IMR-90 (cell line): ENCODE results near the gene WWC2. TPM values are rescaled to one million over a fixed set of nuclear protein-coding genes. Genes with fewer than 3 reads are reported as not detected.
A peak's percentile ranks its signal among the peaks of the same experiment; 100 is the strongest.

Source experiments
- ATAC-seq: fragments of 200-7000 bp; cut with Tn5 transposase; 2 replicates; pipeline ENCODE4 v1.9.1; 2020; ENCODE audit warnings: low read depth, mild to moderate bottlenecking, moderate library complexity
- BruUV-seq: library from RNA; stranded (reverse); fragments of 400-500 nt; replicated peaks from 2 replicates; lab custom pipeline; 2021; lab: Mats Ljungman, UMichigan
- CTCF ChIA-PET: fragments of 300-600 bp; formaldehyde crosslinking; extraction: SDS; loops from one replicate; lab custom pipeline; 2021; ENCODE audit warnings: antibody characterized with exemption; lab: Yijun Ruan, JAX
- POLR2A ChIA-PET: fragments of 300-600 bp; sonication (Branson Sonifier 250); formaldehyde crosslinking; loops from one replicate; lab custom pipeline; 2022; ENCODE audit warnings: antibody characterized with exemption; ENCODE audit not compliant: unreplicated experiment; lab: Charles Lee
- DNase-seq: peaks from one replicate; pipeline ENCODE4 v3.0.0; 2013
- H2AFZ ChIP-seq: replicated peaks from 2 replicates; pipeline ENCODE3; 2013; ENCODE audit warnings: low read length, mild to moderate bottlenecking; ENCODE audit not compliant: poor library complexity
- H2AK5ac ChIP-seq: 2 replicates; pipeline ENCODE4 v1.6.1; 2013; ENCODE audit warnings: low read depth, low read length, inconsistent platforms
- H2AK9ac ChIP-seq: replicated peaks from 2 replicates; pipeline ENCODE3; 2013; ENCODE audit warnings: mild to moderate bottlenecking, low read depth, low read length, moderate library complexity; ENCODE audit not compliant: poor library complexity
- H2BK120ac ChIP-seq: 2 replicates; pipeline ENCODE4 v1.6.1; 2013; ENCODE audit warnings: low read depth, low read length, inconsistent platforms
- H2BK15ac ChIP-seq: 3 replicates; pipeline ENCODE4 v1.6.1; 2013; ENCODE audit warnings: low read depth, low read length, inconsistent platforms
- H2BK20ac ChIP-seq: 2 replicates; pipeline ENCODE4 v1.6.1; 2013; ENCODE audit warnings: low read depth, mild to moderate bottlenecking, inconsistent platforms, low read length, moderate library complexity
- H2BK5ac ChIP-seq: 2 replicates; pipeline ENCODE4 v1.6.1; 2013; ENCODE audit warnings: mild to moderate bottlenecking, low read depth, low read length, inconsistent platforms; ENCODE audit not compliant: poor library complexity, severe bottlenecking
- H3K14ac ChIP-seq: replicated peaks from 2 replicates; pipeline ENCODE4 v1.6.1; 2013; ENCODE audit warnings: low read depth, low read length, inconsistent platforms
- H3K18ac ChIP-seq: 2 replicates; pipeline ENCODE4 v1.6.1; 2013; ENCODE audit warnings: low read depth, low read length, control low read depth
- H3K23ac ChIP-seq: 2 replicates; pipeline ENCODE4 v1.6.1; 2013; ENCODE audit warnings: low read depth, low read length, inconsistent platforms
- H3K27ac ChIP-seq: 2 replicates; pipeline ENCODE4 v1.5.1; 2013; ENCODE audit warnings: mild to moderate bottlenecking, control low read depth, low read length; ENCODE audit not compliant: insufficient read depth
- H3K27me3 ChIP-seq: 2 replicates; pipeline ENCODE4 v1.6.1; 2013; ENCODE audit warnings: low read length; ENCODE audit not compliant: control insufficient read depth, insufficient read depth
- H3K36me3 ChIP-seq: 2 replicates; pipeline ENCODE4 v1.6.1; 2013; ENCODE audit warnings: low read length, mixed read lengths; ENCODE audit not compliant: control insufficient read depth, insufficient read depth
- H3K4ac ChIP-seq: 2 replicates; pipeline ENCODE4 v1.6.1; 2013; ENCODE audit warnings: low read depth, low read length, inconsistent platforms
- H3K4me1 ChIP-seq: 2 replicates; pipeline ENCODE4 v1.6.1; 2013; ENCODE audit warnings: low read length, mixed read lengths; ENCODE audit not compliant: control insufficient read depth, insufficient read depth
- H3K4me2 ChIP-seq: 2 replicates; pipeline ENCODE4 v1.6.1; 2013; ENCODE audit warnings: low read depth, mild to moderate bottlenecking, control low read depth, low read length, moderate library complexity
- H3K4me3 ChIP-seq: 2 replicates; pipeline ENCODE4 v1.5.1; 2013; ENCODE audit warnings: low read depth, mild to moderate bottlenecking, control low read depth, low read length, moderate library complexity; ENCODE audit not compliant: insufficient read depth
- H3K56ac ChIP-seq: 2 replicates; pipeline ENCODE4 v1.6.1; 2013; ENCODE audit warnings: low read length, inconsistent platforms; ENCODE audit not compliant: insufficient read depth; ENCODE audit errors: extremely low read depth
- H3K79me1 ChIP-seq, 2 experiments: 2 replicates each; pipeline ENCODE4 v1.6.1; 2013; ENCODE audit warnings: low read length in 2 of 2, inconsistent platforms in 1 of 2, low read depth in 1 of 2
- H3K9ac ChIP-seq: 2 replicates; pipeline ENCODE4 v1.6.1; 2013; ENCODE audit warnings: low read depth, low read length, control low read depth
- H3K9me1 ChIP-seq: 2 replicates; pipeline ENCODE4 v1.6.1; 2013; ENCODE audit warnings: low read length, inconsistent platforms; ENCODE audit not compliant: insufficient read depth
- H3K9me3 ChIP-seq: 2 replicates; pipeline ENCODE4 v1.6.1; 2013; ENCODE audit warnings: low read length; ENCODE audit not compliant: control insufficient read depth, insufficient read depth
- H4K20me1 ChIP-seq: 2 replicates; pipeline ENCODE4 v1.6.1; 2013; ENCODE audit warnings: low read length, inconsistent platforms; ENCODE audit not compliant: insufficient read depth
- H4K5ac ChIP-seq: 2 replicates; pipeline ENCODE4 v1.6.1; 2013; ENCODE audit warnings: mild to moderate bottlenecking, low read depth, low read length, control low read depth
- H4K8ac ChIP-seq, 2 experiments: 2 replicates each; pipeline ENCODE4 v1.6.1; 2013; ENCODE audit warnings: low read depth in 2 of 2, low read length in 2 of 2, control low read depth in 1 of 2, inconsistent platforms in 1 of 2
- H4K91ac ChIP-seq: 2 replicates; pipeline ENCODE4 v1.6.1; 2013; ENCODE audit warnings: low read depth, low read length, inconsistent platforms; ENCODE audit not compliant: insufficient read depth
- BHLHE40 ChIP-seq: fragments of 150-350 bp; IDR thresholded peaks from 2 replicates; pipeline ENCODE4 v1.6.1; 2016; ENCODE audit warnings: mild to moderate bottlenecking, low read depth, low read length
- CEBPB ChIP-seq: IDR thresholded peaks from 2 replicates; pipeline ENCODE4 v1.6.1; 2012; ENCODE audit warnings: low read depth, low read length, improper control_type of control experiment
- ELK1 ChIP-seq: fragments of 150-350 bp; IDR thresholded peaks from 2 replicates; pipeline ENCODE4 v1.6.1; 2016; ENCODE audit warnings: low read depth, mild to moderate bottlenecking, low read length, moderate library complexity, borderline replicate concordance
- FOS ChIP-seq: fragments of 150-350 bp; IDR thresholded peaks from 2 replicates; pipeline ENCODE4 v1.6.1; 2016; ENCODE audit warnings: low read depth, low read length
- MAFK ChIP-seq: IDR thresholded peaks from 2 replicates; pipeline ENCODE4 v1.6.1; 2012; ENCODE audit warnings: low read depth, low read length, improper control_type of control experiment
- MAZ ChIP-seq: IDR thresholded peaks from 2 replicates; pipeline ENCODE4 v1.6.1; 2012; ENCODE audit warnings: low read depth, mild to moderate bottlenecking, low read length, improper control_type of control experiment, moderate library complexity, borderline replicate concordance
- MXI1 ChIP-seq: IDR thresholded peaks from 2 replicates; pipeline ENCODE4 v1.6.1; 2012; ENCODE audit warnings: low read depth, mild to moderate bottlenecking, low read length, moderate library complexity, borderline replicate concordance
- NFE2L2 ChIP-seq: fragments of 150-350 bp; IDR thresholded peaks from 2 replicates; pipeline ENCODE4 v1.6.1; 2016; ENCODE audit warnings: low read depth, mild to moderate bottlenecking, low read length
- POLR2A ChIP-seq: IDR thresholded peaks from 2 replicates; pipeline ENCODE4 v1.6.1; 2012; ENCODE audit warnings: mild to moderate bottlenecking, low read depth, low read length
- RAD21 ChIP-seq: IDR thresholded peaks from 2 replicates; pipeline ENCODE4 v1.6.1; 2012; ENCODE audit warnings: low read length, improper control_type of control experiment
- RCOR1 ChIP-seq: IDR thresholded peaks from 2 replicates; pipeline ENCODE4 v1.6.1; 2012; ENCODE audit warnings: mild to moderate bottlenecking, low read length, improper control_type of control experiment; ENCODE audit not compliant: insufficient replicate concordance
- RFX5 ChIP-seq: IDR thresholded peaks from 2 replicates; pipeline ENCODE4 v1.8.0; 2012; ENCODE audit warnings: low read depth, mild to moderate bottlenecking, low read length, moderate library complexity
- SMC3 ChIP-seq: fragments of 150-350 bp; IDR thresholded peaks from 2 replicates; pipeline ENCODE4 v1.6.1; 2016; ENCODE audit warnings: low read depth, mild to moderate bottlenecking, antibody characterized with exemption, low read length, moderate library complexity
- WGBS, 2 experiments: methylation state at CpG; one replicate each; pipeline versions ENCODE4 v1.1.5 to v1.1.7; 2013; ENCODE audit warnings: missing lambda C conversion rate in 2 of 2; ENCODE audit not compliant: insufficient read length in 1 of 2; ENCODE audit errors: extremely low coverage in 2 of 2; 5-methylcytosine and 5-hydroxymethylcytosine counted together
- dilution Hi-C: fragments of 300-500 bp; cut with HindIII; formaldehyde crosslinking; loops from one replicate; pipeline ENCODE4 v1.14.3; 2018; ENCODE audit warnings: low sequenced_read_pairs; ENCODE audit not compliant: unreplicated experiment
- in situ Hi-C: fragments of 300-500 bp; cut with MboI; formaldehyde crosslinking; loops from 3 replicates; pipeline ENCODE4 v1.14.3; 2019; ENCODE audit warnings: low sequenced_read_pairs, inconsistent platforms, mixed read lengths
- intact Hi-C: fragments of 100-400 bp; cut with micrococcal nuclease; formaldehyde crosslinking; loops from 2 replicates; pipeline ENCODE4 v1.10.0; 2022
- polyA plus RNA-seq, 3 experiments: library from polyadenylated mRNA; depleted of rRNA; stranded (reverse); fragments of >200 nt; gene quantifications; 2 replicates each; pipeline ENCODE4 v1.2.3, GENCODE V29; 2012; ENCODE audit warnings: low replicate concordance in 1 of 3
- total RNA-seq: library from RNA; depleted of rRNA; stranded (reverse); fragments of >200 nt; gene quantifications from 2 replicates; pipeline ENCODE4 v1.2.3, GENCODE V29; 2012
- TF ChIP-seq, protein P1 (sequence below): conservative IDR thresholded peaks from 2 replicates; pipeline ENCODE4 v1.5.1; 2012; ENCODE audit warnings: mild to moderate bottlenecking, low read depth, low read length, improper control_type of control experiment
- TF ChIP-seq, protein P2 (sequence below): fragments of 150-350 bp; IDR thresholded peaks from 2 replicates; pipeline ENCODE4 v1.6.1; 2017; ENCODE audit warnings: mild to moderate bottlenecking, antibody characterized with exemption, low read length, low read depth

WWC2 gene
- total and polyA plus RNA-seq, 2 of the 4 experiments (the other 2 are of a cell fraction) = 26.6 to 27.4 TPM

DNA sequence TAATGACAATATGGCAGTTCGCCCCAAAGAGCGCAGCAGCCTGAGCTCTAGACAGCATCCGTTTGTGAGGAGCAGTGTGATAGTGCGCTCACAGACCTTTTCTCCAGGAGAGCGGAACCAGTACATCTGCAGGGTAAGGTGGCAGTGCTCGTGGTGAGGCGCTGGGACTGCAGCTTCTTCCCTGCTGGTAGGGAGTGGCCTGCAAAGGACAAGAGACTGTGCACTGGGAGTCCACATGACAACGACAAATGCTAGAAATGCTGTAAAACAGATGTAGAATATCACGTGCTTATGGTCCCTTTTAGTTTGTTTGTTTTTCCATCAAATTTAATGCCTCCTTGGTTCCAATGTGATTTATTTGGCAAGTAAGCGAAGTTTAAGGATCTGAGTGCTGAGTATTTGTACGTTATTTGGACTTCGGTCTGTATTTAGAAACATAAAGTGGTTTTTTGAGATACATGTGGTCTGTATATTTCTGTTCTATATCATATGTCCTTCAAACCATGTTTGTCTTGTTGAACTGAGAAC is 185.3 kb downstream of the WWC2 start:
- 73% methylated on average over 6 of the region's 12 CpGs; no CpG with 5 or more reads in 1 of the 2 experiments for WGBS, 2 experiments
- CTCF ChIA-PET = interaction anchor here (1.2 to 1.7 kb wide), 2 partner anchors 22 to 115 kb away, joined by 5 read pairs; no protein-coding TSS in a partner anchor
- dilution Hi-C loops = no loop called here

More for the DNA sequence above, 185.3 kb downstream of the WWC2 start:
- ATAC-seq (no peak), DNase-seq (no peak)
- in situ Hi-C loops = no loop called here
- Histone ChIP-seq H3K14ac (peak overlapping the region; percentile 24), H2AFZ (no peak overlapping the region), H3K56ac (no peak overlapping the region), H3K4me3 (no peak overlapping the region), H2BK15ac (peak overlapping the region; percentile 25; the same call in 1 of the 3 replicates), H3K9me3 (no peaks in the 10 kb centered on the region), H3K79me1 (peaks cover 0 to 20% of the 10 kb centered on the region in 2 experiments; a peak in 2 of 4 replicates), H2BK120ac (peak overlapping the region; percentile 48), H3K4ac (peak overlapping the region; percentile 44; the same call in 1 of the 2 replicates), H4K8ac (peak overlapping the region in 1 of 2 experiments; percentile 4; a peak in 1 of 4 replicates), H3K18ac (0 out of 2 replicates have a peak overlapping the region, but pooled peaks have one; percentile 33), H2AK5ac (peak overlapping the region; percentile 22), H4K5ac (peak overlapping the region; percentile 15; the same call in 1 of the 2 replicates), H3K4me1 (peaks cover 13% of the 10 kb centered on the region), H4K20me1 (peaks cover 4% of the 10 kb centered on the region; the same call in 1 of the 2 replicates), H3K27me3 (no peaks in the 10 kb centered on the region), H3K9ac (no peak overlapping the region), H4K91ac (peak overlapping the region; percentile 4; the same call in 1 of the 2 replicates), H3K27ac (peak overlapping the region; percentile 52), H3K4me2 (no peak overlapping the region), H2BK20ac (peak overlapping the region; percentile 69), H3K9me1 (peaks cover 24% of the 10 kb centered on the region), H2BK5ac (peak overlapping the region; percentile 32), H2AK9ac (no peak overlapping the region), H3K23ac (peak overlapping the region; percentile 13; the same call in 1 of the 2 replicates), H3K36me3 (peaks cover 43% of the 10 kb centered on the region)
- TF ChIP-seq POLR2A = no peak
- no peak for TF ChIP-seq RCOR1
- no peak for TF ChIP-seq MAFK
- TF ChIP-seq MXI1 = no peak
- TF ChIP-seq ELK1 = no peak
- no peak for TF ChIP-seq RAD21
- no peak for TF ChIP-seq CEBPB
- TF ChIP-seq SMC3 = no peak
- TF ChIP-seq RFX5 = no peak
- no peak for TF ChIP-seq BHLHE40
- no peak for TF ChIP-seq FOS
- no peak for TF ChIP-seq MAZ
- TF ChIP-seq, protein P1, sequence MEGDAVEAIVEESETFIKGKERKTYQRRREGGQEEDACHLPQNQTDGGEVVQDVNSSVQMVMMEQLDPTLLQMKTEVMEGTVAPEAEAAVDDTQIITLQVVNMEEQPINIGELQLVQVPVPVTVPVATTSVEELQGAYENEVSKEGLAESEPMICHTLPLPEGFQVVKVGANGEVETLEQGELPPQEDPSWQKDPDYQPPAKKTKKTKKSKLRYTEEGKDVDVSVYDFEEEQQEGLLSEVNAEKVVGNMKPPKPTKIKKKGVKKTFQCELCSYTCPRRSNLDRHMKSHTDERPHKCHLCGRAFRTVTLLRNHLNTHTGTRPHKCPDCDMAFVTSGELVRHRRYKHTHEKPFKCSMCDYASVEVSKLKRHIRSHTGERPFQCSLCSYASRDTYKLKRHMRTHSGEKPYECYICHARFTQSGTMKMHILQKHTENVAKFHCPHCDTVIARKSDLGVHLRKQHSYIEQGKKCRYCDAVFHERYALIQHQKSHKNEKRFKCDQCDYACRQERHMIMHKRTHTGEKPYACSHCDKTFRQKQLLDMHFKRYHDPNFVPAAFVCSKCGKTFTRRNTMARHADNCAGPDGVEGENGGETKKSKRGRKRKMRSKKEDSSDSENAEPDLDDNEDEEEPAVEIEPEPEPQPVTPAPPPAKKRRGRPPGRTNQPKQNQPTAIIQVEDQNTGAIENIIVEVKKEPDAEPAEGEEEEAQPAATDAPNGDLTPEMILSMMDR = no peak
- TF ChIP-seq NFE2L2 = no peak
- TF ChIP-seq, protein P2, sequence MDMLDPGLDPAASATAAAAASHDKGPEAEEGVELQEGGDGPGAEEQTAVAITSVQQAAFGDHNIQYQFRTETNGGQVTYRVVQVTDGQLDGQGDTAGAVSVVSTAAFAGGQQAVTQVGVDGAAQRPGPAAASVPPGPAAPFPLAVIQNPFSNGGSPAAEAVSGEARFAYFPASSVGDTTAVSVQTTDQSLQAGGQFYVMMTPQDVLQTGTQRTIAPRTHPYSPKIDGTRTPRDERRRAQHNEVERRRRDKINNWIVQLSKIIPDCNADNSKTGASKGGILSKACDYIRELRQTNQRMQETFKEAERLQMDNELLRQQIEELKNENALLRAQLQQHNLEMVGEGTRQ = no peak
- intact Hi-C loops = no loop called here
- POLR2A ChIA-PET = interaction anchor here (0.6 kb wide), 1 partner anchor 125 kb away, joined by 3 read pairs; no protein-coding TSS in a partner anchor
- BruUV-seq = no TSS peak
